Stimulated activated naive CD8-positive, alpha-beta T cell treated with anti-CD3 and anti-CD28 coated beads, Interleukin-15, Interleukin-2, amounts not matched to agents 100 U/mL and 50 U/mL, for 24 hours (primary cell): ENCODE measurements around the gene TEKT5.
"Not testable (repeated sequence)": the region's sequence is repeated elsewhere in the genome, so short reads cannot be mapped to it uniquely, and the experiment has no call there.

Source experiments
- ATAC-seq: fragments of 150-1000 bp; cut with Tn5 transposase; one replicate; pipeline ENCODE4 v1.10.0; 2021
- DNase-seq: peaks from one replicate; pipeline ENCODE4 v3.0.0; 2021

TEKT5 gene

DNA sequence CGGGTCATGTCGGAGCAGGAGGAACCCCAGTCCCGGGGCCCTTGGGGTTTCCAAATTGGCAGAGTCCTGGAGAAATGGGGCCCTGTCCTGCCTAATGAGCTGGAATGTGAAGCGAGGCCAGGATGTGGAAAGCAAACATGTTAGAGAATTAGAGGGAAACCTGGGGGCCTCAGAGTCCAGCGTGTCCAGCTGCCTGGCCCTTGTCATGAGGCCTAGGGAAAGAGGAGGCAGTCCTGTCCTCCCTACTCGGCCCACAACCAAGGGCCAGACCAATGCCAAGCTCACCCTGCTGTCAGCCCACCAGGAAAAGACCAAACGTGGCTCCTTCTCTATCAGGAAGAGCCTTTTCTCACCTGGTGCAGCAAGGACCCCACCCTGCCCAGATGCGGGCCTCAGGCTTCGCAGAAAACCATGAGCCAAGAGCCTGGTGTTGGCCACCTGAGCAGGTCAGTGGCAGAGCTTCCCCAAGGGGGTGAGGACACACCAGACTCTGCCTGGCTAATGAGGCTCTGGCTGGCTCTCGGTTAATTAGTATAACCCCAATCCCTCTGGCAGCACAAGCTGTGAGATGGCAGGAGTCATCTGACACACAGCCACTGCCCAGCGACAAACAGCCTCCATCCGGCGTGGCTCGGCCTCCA, 10.1 kb downstream of the TEKT5 start:
- DNase-seq (no peak), ATAC-seq (no peak)

DNA sequence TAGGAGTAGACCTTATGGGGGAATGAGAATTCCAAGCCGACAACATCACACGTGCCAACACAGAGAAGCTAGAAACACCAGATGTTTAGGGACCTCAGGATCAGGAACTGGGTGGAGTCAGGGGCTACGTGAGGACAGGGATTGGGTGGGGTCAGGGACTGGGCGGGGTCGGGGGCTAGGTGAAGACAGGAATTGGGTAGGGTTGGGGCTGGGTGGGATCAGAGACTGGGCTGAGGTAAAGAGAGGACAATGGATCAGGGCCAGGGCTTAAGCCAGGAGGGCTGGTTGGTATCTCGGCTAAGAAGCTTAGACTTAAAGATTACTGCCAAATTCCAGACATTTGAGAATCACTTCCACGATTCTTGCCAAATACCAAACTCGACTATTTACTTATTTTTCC, 11.6 kb downstream of the TEKT5 start:
- no peak for ATAC-seq
- DNase-seq: no peak

DNA sequence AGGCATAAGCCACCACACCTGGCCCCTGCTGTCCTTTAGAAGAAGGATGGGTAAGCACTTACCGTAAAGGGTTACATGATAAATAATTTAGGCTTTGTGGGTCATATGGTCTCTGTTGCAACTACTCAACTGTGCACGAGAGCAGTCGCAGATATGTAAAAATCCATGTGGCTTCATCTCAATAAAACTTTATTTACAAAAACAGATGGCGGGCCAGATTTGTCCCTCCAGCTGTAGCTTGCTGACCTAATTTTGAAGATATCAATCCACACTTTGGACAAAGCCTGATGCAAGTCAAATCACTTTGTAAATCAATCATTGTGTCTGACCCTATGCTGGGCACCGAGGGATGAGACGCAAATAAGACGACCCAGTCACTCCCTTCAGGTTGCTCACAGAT, 12.1 kb downstream of the TEKT5 start:
- no peak for DNase-seq
- ATAC-seq: no peak

DNA sequence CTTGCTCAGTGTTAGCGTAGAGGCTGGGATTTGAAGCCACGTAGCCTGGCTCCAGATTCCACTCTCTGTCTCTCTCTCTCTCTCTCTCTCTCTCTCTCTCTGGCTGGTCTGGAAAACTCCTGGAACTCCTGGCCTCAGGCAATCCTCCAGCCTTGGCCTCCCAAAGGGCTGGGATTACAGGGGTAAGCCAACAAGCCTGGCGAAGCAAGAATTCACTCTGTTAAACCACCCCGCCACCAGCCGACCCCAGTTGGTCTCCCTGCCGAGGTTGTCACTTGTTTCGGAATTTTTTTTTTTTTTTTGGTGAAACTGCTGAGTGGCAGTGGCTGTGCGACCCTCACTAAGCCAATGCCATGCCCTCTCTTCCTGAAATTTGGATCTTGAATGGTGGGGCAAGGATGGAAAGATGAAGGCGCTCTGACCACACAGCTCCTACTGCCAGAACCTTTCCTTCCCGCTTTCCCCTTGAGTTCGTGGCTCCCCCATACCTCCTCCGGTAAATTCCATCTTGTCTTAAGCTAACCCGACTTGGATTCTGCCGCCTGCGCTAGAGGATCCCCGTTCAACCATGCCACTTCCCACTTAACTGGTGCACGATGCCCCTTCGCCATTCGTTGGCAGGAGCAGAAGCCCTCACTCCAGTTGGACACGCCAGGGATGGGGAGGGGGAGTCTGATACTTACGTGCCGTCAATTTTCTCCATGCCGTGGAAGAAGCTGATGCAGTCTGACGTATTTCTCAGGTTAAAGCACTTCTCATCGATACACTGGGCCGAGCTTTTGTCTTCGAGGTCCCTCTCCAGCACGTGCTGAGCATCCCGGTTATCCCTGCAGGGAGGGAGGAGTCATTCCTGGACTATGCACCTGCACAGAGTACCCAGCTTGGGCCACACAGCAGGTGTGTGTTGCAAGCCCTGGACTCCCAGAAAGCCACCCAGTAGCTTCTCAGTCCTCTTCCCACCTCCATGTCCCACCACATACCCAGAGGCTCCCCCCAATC, 13.1 kb downstream of the TEKT5 start:
- DNase-seq (no peak), ATAC-seq (no peak)

DNA sequence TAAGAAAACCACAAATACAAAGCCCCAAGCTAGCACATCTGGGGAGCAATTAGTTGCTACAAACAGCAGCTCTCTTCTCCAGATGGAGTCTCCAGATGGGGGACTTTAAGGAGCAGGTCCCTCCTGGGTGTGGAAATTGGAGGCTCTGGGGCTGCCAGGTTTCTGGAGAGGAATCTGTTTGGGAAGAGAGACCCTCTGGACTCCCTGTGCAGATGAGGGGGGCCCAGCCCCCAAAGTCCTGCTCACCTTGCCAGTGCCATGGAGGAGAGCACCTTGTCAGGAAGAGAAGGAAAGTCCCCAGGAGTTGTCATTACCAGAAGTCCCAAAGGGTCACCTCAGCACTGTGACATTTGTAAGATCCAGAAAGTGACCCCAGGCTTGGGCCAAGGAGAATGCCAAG, 14.8 kb downstream of the TEKT5 start:
- ATAC-seq: no peak
- DNase-seq: no peak

DNA sequence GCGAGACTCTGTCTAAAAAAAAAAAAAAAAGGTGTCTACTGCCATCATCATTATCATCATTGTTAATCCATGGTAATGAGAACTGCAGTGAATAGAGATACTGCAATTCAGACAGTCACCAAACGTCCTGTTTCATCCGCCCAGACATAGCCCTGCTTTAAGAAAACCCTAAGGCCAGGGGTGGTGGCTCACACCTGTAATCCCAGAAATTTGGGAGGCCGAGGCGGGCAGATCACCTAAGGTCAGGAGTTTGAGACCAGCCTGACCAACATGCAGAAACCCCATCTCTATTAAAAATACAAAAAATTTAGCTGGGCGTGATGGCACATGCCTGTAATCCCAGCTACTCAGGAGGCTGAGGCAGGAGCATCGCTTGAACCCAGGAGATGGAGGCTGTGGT, 15.3 kb downstream of the TEKT5 start:
- not testable (repeated sequence) for ATAC-seq, DNase-seq

DNA sequence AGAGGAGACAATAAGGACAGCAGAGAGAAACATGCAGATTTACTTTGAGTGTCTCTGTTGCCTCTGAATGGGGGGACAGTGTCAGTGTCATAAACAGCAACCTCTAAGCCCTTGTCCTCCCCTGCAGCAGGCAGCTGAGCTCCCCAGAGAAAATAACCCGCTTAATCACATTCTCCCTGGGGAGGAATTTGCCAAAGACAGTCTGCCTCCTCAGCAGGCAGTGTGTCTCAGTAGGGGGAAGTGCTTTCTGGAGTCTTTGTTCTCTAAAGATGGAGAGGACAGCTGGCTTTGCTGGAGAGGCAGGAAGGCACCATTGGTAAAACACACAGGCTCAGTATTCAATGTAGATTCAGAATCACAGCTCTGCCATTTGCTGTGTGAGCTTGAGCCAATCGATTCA, 16.1 kb downstream of the TEKT5 start:
- ATAC-seq (no peak), DNase-seq (no peak)

DNA sequence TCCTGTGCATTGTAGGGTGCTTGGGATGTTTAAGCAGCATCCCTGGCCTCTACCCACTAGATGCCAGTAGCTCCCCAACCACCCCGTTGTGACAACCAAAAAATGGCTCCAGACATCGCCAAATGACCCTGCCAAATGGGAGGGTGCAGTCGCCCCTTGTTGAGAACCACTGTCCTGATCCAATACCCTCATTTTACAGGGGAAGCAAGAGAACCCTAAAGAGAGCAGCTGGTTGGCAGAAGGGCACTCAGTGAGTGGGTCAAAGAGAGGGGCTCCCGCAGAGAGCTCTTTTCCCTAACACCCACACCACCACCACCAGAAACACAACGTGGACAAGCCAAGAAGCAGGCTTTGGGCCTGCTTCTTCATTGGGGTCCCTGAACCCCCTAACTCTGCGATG, 18.4 kb downstream of the TEKT5 start:
- ATAC-seq (no peak), DNase-seq (no peak)

DNA sequence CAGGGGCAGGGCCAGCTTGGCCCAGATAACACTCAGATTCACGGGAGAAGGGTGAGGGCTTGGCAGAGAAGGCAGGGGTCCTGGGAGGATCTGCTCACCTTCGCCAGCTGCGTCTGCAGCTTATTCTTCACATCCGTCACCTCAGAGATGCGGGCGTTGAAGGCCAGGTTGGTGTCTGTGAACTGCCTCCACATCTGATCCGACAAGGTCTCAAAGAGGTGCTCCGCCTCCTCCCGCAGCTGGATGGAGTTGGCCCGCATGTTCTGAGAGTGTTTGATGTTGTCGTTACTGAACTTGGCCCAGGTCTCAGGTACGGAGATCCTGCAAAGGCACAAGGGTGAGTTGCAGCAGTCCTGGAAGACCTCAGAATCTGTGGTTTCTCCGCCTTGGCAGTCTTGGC, 18.9 kb downstream of the TEKT5 start:
- ATAC-seq (no peak), DNase-seq (no peak)

DNA sequence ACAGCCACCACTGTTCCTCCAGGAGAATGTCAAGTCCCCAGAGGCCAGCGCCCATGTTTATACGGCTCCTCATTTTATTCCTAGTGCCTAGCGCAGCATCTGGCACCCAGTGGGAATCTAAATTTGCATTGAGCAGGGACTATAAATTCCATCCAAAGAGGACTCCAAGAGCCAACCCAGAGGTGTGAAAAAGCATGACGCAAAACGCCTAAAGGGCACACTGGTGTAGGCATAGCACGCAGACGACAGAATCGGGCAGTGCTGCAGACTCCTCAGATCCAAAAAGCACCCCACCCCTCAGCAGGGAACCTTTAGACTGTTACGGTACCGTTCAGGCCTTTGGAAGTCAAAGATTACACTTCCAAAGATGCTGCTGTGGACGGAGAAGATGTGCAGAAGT, 19.5 kb downstream of the TEKT5 start:
- DNase-seq (no peak), ATAC-seq (no peak)

DNA sequence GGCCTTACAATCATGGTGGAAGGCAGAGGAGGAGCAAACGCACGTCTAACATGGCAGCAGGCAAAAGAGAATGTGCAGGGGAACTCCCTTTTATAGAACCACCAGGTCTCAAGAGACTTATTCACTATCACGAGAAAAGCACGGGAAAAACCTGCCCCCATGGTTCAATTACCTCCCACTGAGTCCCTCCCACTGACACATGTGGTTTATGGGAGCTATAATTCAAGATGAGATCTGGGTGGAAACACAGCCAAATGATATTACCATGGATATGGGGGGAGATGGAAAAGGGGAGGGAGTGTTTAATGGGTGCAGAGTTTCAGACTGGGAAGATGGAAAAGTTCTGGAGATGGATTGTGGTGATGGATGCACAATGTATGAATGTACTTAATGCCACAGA, 23.0 kb downstream of the TEKT5 start:
- ATAC-seq (no peak), DNase-seq (no peak)

DNA sequence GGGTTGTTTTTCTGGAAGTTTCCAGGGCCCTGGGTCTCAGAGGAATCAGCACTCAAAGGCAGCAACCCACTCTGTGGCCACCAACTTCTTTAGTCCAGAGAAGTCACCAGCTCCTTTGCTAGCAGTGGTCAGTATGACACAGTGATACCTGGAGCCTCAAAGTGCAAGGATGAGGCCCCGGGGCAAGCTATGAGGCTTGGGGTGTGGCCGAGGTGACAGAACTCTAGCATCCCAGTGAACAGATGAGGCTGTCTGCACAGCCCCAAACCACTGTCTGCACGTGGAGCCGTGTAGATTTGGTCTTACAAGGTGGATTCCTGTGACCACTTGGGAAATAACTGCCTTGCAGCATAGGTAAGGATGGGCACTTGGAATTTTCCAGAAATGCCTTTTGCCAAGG, 24.9 kb downstream of the TEKT5 start:
- ATAC-seq (no peak), DNase-seq (no peak)

DNA sequence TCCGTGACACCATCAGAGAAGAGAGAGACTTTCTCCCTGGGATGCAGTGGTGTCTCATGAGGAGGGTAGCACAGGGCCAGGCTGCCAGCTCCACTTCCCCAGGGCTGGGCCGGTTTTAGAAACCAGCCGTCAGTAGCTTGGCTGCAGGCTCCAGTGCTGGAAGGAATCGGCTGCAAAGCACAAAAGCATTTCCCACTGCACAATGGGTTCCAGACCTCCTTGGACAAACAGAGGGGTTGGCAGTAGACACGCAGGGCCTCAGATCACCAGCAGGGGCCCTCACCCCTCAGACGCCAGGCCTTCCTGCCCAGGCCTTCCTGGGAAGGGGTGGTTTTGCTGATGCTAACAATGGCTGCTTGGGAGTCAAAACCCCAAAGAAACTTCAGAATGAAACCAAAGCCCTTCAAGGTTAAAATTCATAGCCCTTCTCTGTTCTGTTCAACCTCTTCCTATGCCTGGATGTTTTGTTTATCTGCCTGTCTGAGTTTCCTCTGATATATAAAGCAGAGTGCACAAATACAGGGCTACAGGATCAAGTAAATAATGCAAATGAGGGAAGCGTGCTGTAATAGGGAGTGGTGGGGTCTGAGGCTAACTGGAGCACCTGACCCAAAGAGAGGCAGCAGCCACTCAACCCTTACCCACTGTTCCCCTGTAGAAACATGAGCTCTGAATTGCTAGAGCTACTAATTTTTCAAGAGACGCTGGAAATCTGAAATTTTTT, 26.2 kb downstream of the TEKT5 start:
- peak; percentile 43 for ATAC-seq
- DNase-seq: peak; percentile 7

DNA sequence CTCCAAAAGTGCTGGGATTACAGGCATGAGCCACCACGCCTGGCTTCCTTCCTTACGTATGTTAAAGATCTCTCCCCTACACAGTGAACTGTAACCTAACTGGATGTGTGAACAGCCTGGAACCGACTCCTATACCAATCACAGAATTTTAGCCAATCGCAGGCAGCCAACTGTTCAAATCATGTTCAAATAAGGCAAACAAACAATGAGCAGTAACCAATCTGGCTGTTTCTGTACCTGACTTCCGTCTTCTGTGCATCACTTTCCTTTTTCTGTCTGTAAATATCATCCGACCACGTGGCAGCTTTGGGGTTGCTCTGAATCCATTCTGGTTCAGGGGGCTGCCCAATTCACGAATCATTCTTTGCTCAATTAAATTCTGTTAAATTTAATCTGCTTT, 27.5 kb downstream of the TEKT5 start:
- ATAC-seq (no peak), DNase-seq (no peak)

DNA sequence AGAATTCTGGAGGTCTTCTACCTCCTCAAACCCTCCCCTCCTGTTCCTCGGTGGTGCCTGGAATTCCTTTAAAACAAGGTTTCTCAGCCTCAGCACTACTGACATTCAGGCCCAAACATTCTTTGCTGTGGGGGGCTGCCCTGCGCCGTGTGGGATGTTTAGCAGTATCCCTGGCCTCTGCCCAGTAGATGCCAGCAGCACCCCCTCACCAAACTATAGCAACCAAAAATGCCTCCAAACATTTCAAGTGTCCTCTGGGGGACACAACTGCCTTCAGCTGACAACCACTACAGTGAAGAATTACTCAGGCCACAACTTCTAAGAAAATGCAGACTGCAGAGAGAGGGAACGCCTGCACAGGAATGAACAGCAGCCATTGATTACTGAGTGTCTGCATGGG, 28.4 kb downstream of the TEKT5 start:
- ATAC-seq (no peak), DNase-seq (no peak)

DNA sequence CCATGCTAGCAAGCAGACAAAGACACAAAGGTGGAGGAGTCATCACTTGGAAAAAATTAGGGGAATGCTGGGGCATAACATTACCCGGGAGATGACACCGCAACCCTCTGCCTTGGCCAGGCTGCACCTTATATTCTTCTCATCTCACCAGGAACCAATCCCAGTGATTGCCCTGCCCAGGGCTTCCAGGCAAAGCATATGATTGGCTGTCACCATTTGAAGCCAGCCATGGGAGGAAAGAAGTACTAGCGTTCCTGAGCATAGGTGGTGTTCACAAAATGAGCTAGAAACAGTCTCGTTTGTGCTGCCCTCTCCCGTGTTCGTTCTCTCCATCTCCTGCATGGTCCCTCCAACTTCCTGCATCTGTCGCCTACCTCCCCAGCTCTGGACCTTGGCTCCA, 29.6 kb downstream of the TEKT5 start:
- ATAC-seq (no peak), DNase-seq (no peak)

DNA sequence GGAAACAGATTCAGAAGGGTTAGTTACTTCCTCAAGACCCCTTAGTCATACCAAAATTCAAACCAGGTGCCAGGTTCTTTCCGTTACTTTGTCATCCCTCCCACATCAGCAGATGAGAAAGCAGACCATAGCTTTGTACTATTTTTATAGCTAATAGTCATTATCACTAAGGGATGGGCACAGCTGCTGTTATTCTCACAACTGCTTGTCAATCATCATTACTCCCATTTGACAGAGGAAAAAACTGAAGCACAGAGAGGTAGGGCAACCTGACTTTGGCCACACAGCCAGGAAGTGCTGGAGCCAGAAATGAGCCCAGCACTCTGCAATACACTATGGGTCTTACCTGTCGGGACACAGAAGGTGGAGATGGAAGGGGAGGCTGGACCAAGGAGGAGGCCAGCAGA, 30.0 kb downstream of the TEKT5 start:
- ATAC-seq (peak; percentile 28), DNase-seq (no peak)

DNA sequence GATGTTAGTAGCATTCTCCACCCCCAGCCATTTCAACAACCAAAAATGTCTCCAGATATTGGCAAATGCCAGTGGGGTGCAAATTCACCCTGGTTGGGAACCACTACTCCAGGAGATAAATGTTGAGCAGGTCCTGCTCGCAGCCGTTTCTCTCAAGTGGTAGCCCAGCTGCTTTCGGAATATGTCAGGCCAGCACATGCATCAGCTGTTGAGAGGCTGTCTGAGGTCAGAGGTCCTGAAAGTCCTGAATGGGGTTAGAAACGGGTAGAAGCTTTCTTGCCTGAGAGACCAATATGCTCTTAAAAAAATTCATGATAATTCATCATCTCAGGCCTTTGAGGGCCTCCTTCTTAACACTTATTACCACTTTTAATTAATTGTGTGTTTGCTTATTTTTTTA, 31.0 kb downstream of the TEKT5 start:
- no peak for ATAC-seq
- DNase-seq: no peak

DNA sequence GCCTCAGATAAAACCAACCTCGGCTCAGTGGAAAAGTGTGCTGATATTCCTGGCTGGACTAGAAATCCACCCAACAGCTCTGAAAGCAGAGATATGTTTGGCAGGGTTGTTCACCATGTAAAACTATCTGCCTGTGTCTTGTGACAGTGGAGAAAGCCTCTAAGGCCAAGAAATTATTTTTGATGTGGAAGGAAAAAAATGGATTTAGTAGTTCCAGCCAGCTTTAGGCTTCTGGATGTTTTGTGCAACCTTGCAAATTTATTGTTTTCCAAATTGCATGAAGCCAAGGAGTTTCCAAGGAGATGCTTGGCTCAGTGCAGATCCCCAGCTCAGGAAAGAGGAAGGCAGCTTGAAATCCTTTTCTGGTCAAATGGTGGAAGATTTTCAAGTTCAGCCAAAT, 31.6 kb downstream of the TEKT5 start:
- DNase-seq: no peak
- no peak for ATAC-seq

DNA sequence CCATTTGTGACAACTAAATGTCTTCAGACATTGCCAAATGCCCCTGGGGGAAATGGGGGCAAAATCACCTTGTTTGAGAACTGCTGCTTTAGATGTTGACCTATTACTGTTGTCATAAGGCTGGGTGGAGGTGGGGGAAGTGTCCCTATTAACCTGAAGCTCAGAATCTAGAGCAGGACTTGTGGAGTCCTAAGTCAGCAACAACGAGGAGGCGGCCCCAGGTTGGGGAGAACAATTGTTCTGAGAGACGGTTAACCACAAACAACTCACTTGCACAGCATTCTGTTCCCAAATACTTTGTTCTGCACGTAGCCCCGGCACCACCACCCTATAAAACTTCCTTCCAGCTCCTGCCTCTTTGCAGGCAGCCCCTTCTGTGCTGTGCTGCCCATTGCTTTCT, 32.5 kb downstream of the TEKT5 start:
- DNase-seq (no peak), ATAC-seq (no peak)

DNA sequence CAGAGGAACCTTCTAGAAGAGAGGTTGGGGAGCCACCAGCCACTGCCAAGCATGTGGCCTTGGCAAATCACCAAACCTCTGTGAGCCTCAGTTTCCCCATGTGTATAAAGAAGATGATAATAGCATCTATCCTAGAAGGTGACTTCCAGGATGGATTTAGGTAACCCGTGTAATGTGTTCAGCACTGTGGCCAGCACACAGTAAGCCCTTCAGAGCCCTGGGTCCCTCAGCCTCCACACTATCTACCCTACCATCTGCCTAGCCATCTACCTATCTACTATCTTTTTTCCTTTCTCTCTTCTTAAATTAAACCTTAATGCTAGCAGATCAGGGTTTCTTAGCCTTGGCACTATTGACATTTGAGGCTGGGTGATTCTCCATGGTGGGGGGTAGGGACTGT, 33.0 kb downstream of the TEKT5 start:
- ATAC-seq (no peak), DNase-seq (no peak)

DNA sequence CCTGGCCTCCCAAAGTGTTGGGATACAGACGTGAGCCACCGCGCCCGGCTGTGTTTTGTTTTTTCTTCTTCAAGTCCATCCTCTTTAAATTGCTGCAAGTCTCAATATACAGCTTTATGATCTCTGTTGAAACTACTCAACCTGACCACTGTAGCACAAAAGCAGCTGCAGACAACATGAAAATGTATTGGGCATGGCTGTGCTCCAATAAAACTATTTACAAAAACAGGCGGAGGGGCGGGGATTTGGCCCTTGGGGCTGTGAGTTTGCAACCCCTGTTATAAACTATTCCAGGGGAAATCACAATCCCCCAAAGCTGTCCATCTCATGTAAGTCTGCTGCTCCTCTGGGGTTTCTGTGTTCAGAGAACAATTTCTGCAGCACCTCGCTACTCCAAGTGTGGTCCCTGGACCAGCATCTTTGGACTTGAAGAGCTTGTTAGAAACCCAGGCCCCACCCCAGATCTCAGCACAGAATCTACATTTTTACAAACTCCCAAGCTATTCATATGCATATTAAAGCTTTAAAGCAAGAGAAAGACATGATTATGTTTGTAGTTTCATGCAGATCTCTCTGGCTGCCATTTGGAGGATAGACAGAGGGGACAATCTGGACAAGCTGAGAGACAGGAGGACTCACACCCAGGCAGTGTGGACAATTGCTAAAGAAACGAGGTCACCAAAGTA, 33.6 kb downstream of the TEKT5 start:
- ATAC-seq: no peak

DNA sequence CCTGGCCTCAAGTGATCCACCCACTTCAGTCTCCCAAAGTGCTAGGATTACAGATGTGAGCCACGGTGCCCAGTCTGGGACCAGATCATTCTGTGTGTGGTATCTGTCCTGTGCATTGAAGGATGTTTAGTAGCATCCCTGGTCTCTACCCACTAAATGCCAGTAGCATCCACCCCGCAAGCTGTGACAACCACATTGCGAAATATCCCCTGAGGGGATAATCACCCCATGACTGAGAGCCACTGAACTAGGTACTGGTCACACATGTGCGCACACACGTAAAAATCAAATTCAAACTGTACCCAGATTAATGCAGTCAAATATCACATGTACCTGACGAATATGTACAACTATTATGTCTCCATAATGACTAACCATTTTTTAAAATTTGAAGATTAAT, 35.8 kb downstream of the TEKT5 start:
- ATAC-seq (no peak), DNase-seq (no peak)

More for the DNA sequence above, 33.6 kb downstream of the TEKT5 start:
- DNase-seq: no peak
